ENCODE measurements around the gene RNF181. TPM values are rescaled to one million over a fixed set of nuclear protein-coding genes. Genes with fewer than 3 reads are reported as not detected.

Gene RNF181, protein sequence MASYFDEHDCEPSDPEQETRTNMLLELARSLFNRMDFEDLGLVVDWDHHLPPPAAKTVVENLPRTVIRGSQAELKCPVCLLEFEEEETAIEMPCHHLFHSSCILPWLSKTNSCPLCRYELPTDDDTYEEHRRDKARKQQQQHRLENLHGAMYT
- 10 to 100 TPM; 73.6 to 77.1 TPM for total RNA-seq
- 100 to 1,000 TPM; 176 to 215 TPM for polyA plus RNA-seq

DNA sequence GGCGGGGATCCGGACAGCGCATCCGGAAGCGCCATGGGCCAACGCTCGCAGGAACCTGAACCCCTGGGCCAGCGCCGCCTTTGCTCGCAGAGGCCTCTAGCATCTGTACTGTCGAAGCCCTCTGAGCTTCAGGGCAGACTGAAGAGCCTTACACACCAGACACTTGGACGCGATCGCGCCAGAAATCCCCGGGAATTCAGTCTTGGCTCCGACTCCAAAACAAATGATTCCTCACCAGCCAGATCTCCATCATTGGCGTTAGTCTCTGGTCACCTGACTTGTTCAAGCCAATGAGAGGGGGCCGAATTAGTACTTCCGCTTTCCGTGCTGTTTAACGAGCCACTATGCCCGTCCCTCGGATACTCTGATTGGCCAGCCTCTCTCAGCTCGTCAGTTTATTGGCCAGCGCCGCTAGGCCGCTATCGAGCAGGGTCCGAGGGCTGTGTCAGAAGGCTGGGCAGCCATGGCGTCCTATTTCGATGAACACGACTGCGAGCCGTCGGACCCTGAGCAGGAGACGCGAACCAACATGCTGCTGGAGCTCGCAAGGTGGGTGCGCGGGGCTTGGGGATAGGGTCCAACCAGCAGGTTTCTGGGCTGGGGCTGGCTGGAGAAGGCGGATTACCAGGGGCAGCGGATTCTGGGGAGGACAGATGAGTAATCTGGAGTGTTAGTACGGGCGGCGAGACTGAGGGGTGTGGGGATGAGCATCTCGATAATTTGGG, at the start of gene RNF181:
RNF181 (plus strand) TSS at position 445 of the 725 bp plus-strand sequence; CDS start at position 464, 19 bp downstream.
- Mint-ChIP-seq H3K4me3 (peak within 1 kb of the TSS; percentile 96 to 99 (median 98)), H3K27me3 (no peaks in the 10 kb centered on the region), H3K36me3 (peaks cover 0 to 34% of the 10 kb centered on the region in 2 donors), H3K4me1 (peaks cover 25 to 42% (median 32%) of the 10 kb centered on the region in 4 donors), H3K27ac (peak within 1 kb of the TSS; percentile 95 to 99 (median 97)), H3K9me3 (peaks cover 0 to 1% (median 0%) of the 10 kb centered on the region in 8 donors)
- intact Hi-C loops (cut with micrococcal nuclease): loop anchor here (1.0 to 5.0 kb wide), 7 partner anchors 8 to 158 kb away; partner anchors contain the start of genes C2orf68, GGCX, MAT2A and USP39
- peaks cover 11% of the 10 kb centered on the region for H3K36me3 ChIP-seq (ENCODE audit: insufficient read depth, low read length)
- no peaks in the 10 kb centered on the region for H3K9me3 ChIP-seq (ENCODE audit: control insufficient read depth in 1 of 2, low read length in 2 of 2)
- ChIA-PET POLR2A (ENCODE audit: partially characterized antibody) (interaction anchor here (0.8 to 5.7 kb wide), 22 partner anchors 10 to 485 kb away, joined by 3 to 71 read pairs (median 8); partner anchors contain the start of genes C2orf68, ELMOD3, GGCX and MAT2A), CTCF (ENCODE audit: partially characterized antibody) (interaction anchor here (1.1 to 3.0 kb wide), 7 partner anchors 12 to 175 kb away, joined by 3 to 15 read pairs (median 4); partner anchors contain the start of genes GGCX, MAT2A and USP39)
- peaks cover 26% of the 10 kb centered on the region for H3K4me1 ChIP-seq (ENCODE audit: insufficient read depth, low read length)
- DNase-seq: peak; percentile 88 to 97 (median 91)
- no peaks in the 10 kb centered on the region for H3K27me3 ChIP-seq (ENCODE audit: insufficient read depth, low read length)
- H3K4me3 ChIP-seq (ENCODE audit: low read length in 2 of 2): peak within 1 kb of the TSS; percentile 49 to 96
- H3K27ac ChIP-seq (ENCODE audit: low read depth, low read length): peak within 1 kb of the TSS; percentile 86

GRCh38 chr2:85545780-85546240, 49.7 kb upstream of the RNF181 start:
- Mint-ChIP-seq H3K36me3 (peaks cover 36 to 65% of the 10 kb centered on the region in 2 donors), H3K4me1 (peaks cover 14 to 29% (median 21%) of the 10 kb centered on the region in 4 donors), H3K4me3 (no peak overlapping the region), H3K27ac (no peak overlapping the region), H3K9me3 (no peaks in the 10 kb centered on the region), H3K27me3 (no peaks in the 10 kb centered on the region)
- Histone ChIP-seq H3K36me3 (ENCODE audit: insufficient read depth, low read length) (peaks cover 46% of the 10 kb centered on the region), H3K9me3 (ENCODE audit: control insufficient read depth in 1 of 2, low read length in 2 of 2) (no peaks in the 10 kb centered on the region), H3K4me1 (ENCODE audit: insufficient read depth, low read length) (peaks cover 22% of the 10 kb centered on the region), H3K4me3 (ENCODE audit: low read length in 2 of 2) (no peak overlapping the region), H3K27ac (ENCODE audit: low read depth, low read length) (no peak overlapping the region), H3K27me3 (ENCODE audit: insufficient read depth, low read length) (no peaks in the 10 kb centered on the region)
- DNase-seq: no peak
- CTCF ChIA-PET (ENCODE audit: partially characterized antibody): interaction anchor here (1.0 to 2.2 kb wide), 4 partner anchors 9 to 156 kb away, joined by 3 to 14 read pairs (median 6); no protein-coding TSS in a partner anchor
- POLR2A ChIA-PET (ENCODE audit: partially characterized antibody): interaction anchor here (0.7 to 1.6 kb wide), 4 partner anchors 15 to 127 kb away, joined by 3 to 7 read pairs (median 4); partner anchors contain the start of genes GGCX and SH2D6
- intact Hi-C loops (cut with micrococcal nuclease): no loop called here

- peaks cover 9 to 16% (median 12%) of the 10 kb centered on the region in 4 donors for H3K4me1 Mint-ChIP-seq
- CTCF ChIA-PET (ENCODE audit: partially characterized antibody): interaction anchor here (1.0 to 12.4 kb wide), 8 partner anchors 9 to 157 kb away, joined by 3 to 378 read pairs (median 12); partner anchors contain the start of genes MAT2A and SH2D6
- no peak overlapping the region for H3K27ac ChIP-seq (ENCODE audit: low read depth, low read length)
- H3K36me3 Mint-ChIP-seq: peaks cover 41 to 66% of the 10 kb centered on the region in 2 donors
- no peaks in the 10 kb centered on the region for H3K27me3 Mint-ChIP-seq
- H3K9me3 ChIP-seq (ENCODE audit: control insufficient read depth in 1 of 2, low read length in 2 of 2): no peaks in the 10 kb centered on the region
- H3K27me3 ChIP-seq (ENCODE audit: insufficient read depth, low read length): no peaks in the 10 kb centered on the region
- H3K4me3 Mint-ChIP-seq: no peak overlapping the region
- H3K27ac Mint-ChIP-seq: peak overlapping the region in 5 of 7 donors; percentile 8 to 85 (median 64)
- POLR2A ChIA-PET (ENCODE audit: partially characterized antibody): interaction anchor here (7.8 kb wide), 1 partner anchor 8 kb away, joined by 113 read pairs; the partner anchor contains the start of gene MAT2A
- no peaks in the 10 kb centered on the region for H3K9me3 Mint-ChIP-seq
- intact Hi-C loops (cut with micrococcal nuclease): no loop called here
- H3K4me1 ChIP-seq (ENCODE audit: insufficient read depth, low read length): peaks cover 7% of the 10 kb centered on the region
- peaks cover 47% of the 10 kb centered on the region for H3K36me3 ChIP-seq (ENCODE audit: insufficient read depth, low read length)
- H3K4me3 ChIP-seq (ENCODE audit: low read length in 2 of 2): no peak overlapping the region
- DNase-seq: no peak
Measured at GRCh38 chr2:85547089-85547858, 48.3 kb upstream of the RNF181 start.

DNA sequence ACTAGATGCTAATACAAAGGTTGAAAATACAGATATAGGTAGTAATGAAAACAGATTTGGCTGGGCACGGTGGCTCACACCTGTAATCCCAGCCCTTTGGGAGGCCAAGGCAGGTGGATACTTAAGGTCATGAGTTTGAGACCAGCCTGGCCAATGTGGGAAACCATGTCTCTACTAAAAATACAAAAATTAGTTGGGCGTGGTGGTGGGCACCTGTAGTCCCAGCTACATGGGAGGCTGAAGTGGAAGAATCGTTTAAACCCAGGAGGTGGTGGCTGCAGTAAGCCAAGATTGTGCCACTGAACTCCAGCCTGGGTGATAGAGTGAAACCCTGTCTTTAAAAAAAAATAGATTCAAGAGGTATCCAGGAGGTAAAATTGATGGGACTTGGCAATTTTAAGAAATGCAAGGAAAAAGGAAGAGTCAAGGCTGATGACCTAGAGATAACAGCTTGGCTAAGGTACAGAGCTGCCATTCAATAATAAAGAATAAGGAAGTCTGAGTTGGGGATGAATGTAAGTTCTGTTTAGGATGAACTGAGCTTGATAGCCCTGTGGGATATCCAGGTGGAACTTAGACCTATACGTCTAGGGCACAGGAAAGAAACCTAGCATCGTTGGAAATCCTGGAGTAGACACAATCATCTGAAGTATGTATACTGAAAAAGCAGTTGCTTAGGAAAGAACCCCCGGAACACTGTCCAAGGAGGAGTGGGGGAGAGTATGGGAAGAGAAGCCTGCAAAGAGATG, 47.5 kb upstream of the RNF181 start:
- peak overlapping the region in 4 of 7 donors; percentile 13 to 51 (median 44) for H3K27ac Mint-ChIP-seq
- CTCF ChIA-PET (ENCODE audit: partially characterized antibody): interaction anchor here (1.1 to 12.4 kb wide), 7 partner anchors 9 to 247 kb away, joined by 3 to 378 read pairs (median 7); partner anchors contain the start of genes MAT2A and SH2D6
- Histone ChIP-seq H3K36me3 (ENCODE audit: insufficient read depth, low read length) (peaks cover 45% of the 10 kb centered on the region), H3K4me1 (ENCODE audit: insufficient read depth, low read length) (no peaks in the 10 kb centered on the region), H3K27ac (ENCODE audit: low read depth, low read length) (no peak overlapping the region), H3K27me3 (ENCODE audit: insufficient read depth, low read length) (no peaks in the 10 kb centered on the region), H3K9me3 (ENCODE audit: control insufficient read depth in 1 of 2, low read length in 2 of 2) (no peaks in the 10 kb centered on the region), H3K4me3 (ENCODE audit: low read length in 2 of 2) (no peak overlapping the region)
- POLR2A ChIA-PET (ENCODE audit: partially characterized antibody): interaction anchor here (1.2 to 7.8 kb wide), 3 partner anchors 8 to 128 kb away, joined by 3 to 113 read pairs (median 92); partner anchors contain the start of genes C2orf68, MAT2A and SH2D6
- no peaks in the 10 kb centered on the region for H3K9me3 Mint-ChIP-seq
- intact Hi-C loops (cut with micrococcal nuclease): no loop called here
- peaks cover 35 to 61% of the 10 kb centered on the region in 2 donors for H3K36me3 Mint-ChIP-seq
- DNase-seq: no peak
- peaks cover 4 to 10% (median 6%) of the 10 kb centered on the region in 4 donors for H3K4me1 Mint-ChIP-seq
- H3K27me3 Mint-ChIP-seq: no peaks in the 10 kb centered on the region
- no peak overlapping the region for H3K4me3 Mint-ChIP-seq

- ChIA-PET CTCF (ENCODE audit: partially characterized antibody) (interaction anchor here (1.1 to 12.4 kb wide), 7 partner anchors 8 to 248 kb away, joined by 3 to 378 read pairs (median 7); partner anchors contain the start of genes MAT2A and SH2D6), POLR2A (ENCODE audit: partially characterized antibody) (interaction anchor here (0.7 to 7.8 kb wide), 5 partner anchors 9 to 229 kb away, joined by 3 to 113 read pairs (median 3); partner anchors contain the start of genes C2orf68, GGCX, MAT2A and SH2D6)
- Mint-ChIP-seq H3K4me1 (peaks cover 3 to 7% (median 5%) of the 10 kb centered on the region in 4 donors), H3K36me3 (peaks cover 31 to 59% of the 10 kb centered on the region in 2 donors), H3K27me3 (no peaks in the 10 kb centered on the region), H3K27ac (peak overlapping the region in 3 of 7 donors; percentile 6 to 57 (median 46)), H3K4me3 (no peak overlapping the region), H3K9me3 (no peaks in the 10 kb centered on the region)
- Histone ChIP-seq H3K9me3 (ENCODE audit: control insufficient read depth in 1 of 2, low read length in 2 of 2) (no peaks in the 10 kb centered on the region), H3K27ac (ENCODE audit: low read depth, low read length) (no peak overlapping the region), H3K36me3 (ENCODE audit: insufficient read depth, low read length) (peaks cover 44% of the 10 kb centered on the region), H3K4me3 (ENCODE audit: low read length in 2 of 2) (no peak overlapping the region), H3K27me3 (ENCODE audit: insufficient read depth, low read length) (no peaks in the 10 kb centered on the region), H3K4me1 (ENCODE audit: insufficient read depth, low read length) (no peaks in the 10 kb centered on the region)
- DNase-seq: no peak
- intact Hi-C loops (cut with micrococcal nuclease): no loop called here
Measured at GRCh38 chr2:85548608-85548900, 47.0 kb upstream of the RNF181 start.

GRCh38 chr2:85549095-85549494, 46.5 kb upstream of the RNF181 start:
- peaks cover 47% of the 10 kb centered on the region for H3K36me3 ChIP-seq (ENCODE audit: insufficient read depth, low read length)
- Mint-ChIP-seq H3K36me3 (peaks cover 27 to 60% of the 10 kb centered on the region in 2 donors), H3K4me1 (peaks cover 3 to 7% (median 4%) of the 10 kb centered on the region in 4 donors), H3K27me3 (no peaks in the 10 kb centered on the region), H3K9me3 (no peaks in the 10 kb centered on the region), H3K4me3 (no peak overlapping the region), H3K27ac (peak overlapping the region in 1 of 7 donors; percentile 47)
- H3K27ac ChIP-seq (ENCODE audit: low read depth, low read length): no peak overlapping the region
- POLR2A ChIA-PET (ENCODE audit: partially characterized antibody): interaction anchor here (0.6 to 7.8 kb wide), 6 partner anchors 10 to 230 kb away, joined by 3 to 113 read pairs (median 3); partner anchors contain the start of genes C2orf68, GGCX, MAT2A and SH2D6
- CTCF ChIA-PET (ENCODE audit: partially characterized antibody): interaction anchor here (1.0 to 12.4 kb wide), 8 partner anchors 10 to 249 kb away, joined by 3 to 378 read pairs (median 6); partner anchors contain the start of genes MAT2A, SH2D6 and VAMP8
- H3K9me3 ChIP-seq (ENCODE audit: control insufficient read depth in 1 of 2, low read length in 2 of 2): no peaks in the 10 kb centered on the region
- DNase-seq: no peak
- no peaks in the 10 kb centered on the region for H3K4me1 ChIP-seq (ENCODE audit: insufficient read depth, low read length)
- no peak overlapping the region for H3K4me3 ChIP-seq (ENCODE audit: low read length in 2 of 2)
- intact Hi-C loops (cut with micrococcal nuclease): no loop called here
- no peaks in the 10 kb centered on the region for H3K27me3 ChIP-seq (ENCODE audit: insufficient read depth, low read length)
